Small intestine (tissue), 7 donors: Measurements from ENCODE around the gene ZFPM1. TPM values are rescaled to one million over a fixed set of nuclear protein-coding genes. Genes with fewer than 3 reads are reported as not detected.
A peak's percentile ranks its signal among the peaks of the same experiment; 100 is the strongest.

Experiments used
- DNase-seq, 2 donors: peaks; one replicate each; pipeline versions ENCODE4 v3.0.0 to v3.0.0-alpha.2; 2013
- FAIRE-seq: peaks from 2 replicates; lab custom pipeline; 2012; peaks lifted over from hg19 to GRCh38; lab: Jason Lieb, UNC
- H3K27ac ChIP-seq, 3 donors: one replicate each; pipeline ENCODE4 v1.5.1; 2013; ENCODE audit warnings: low read length in 2 of 3, mild to moderate bottlenecking in 2 of 3, control low read depth in 1 of 3, inconsistent platforms in 1 of 3, low read depth in 1 of 3, moderate library complexity in 1 of 3
- H3K27me3 ChIP-seq, 3 donors: one replicate each; pipeline ENCODE4 v1.6.1; 2013; ENCODE audit warnings: low read length in 3 of 3, inconsistent platforms in 1 of 3; ENCODE audit not compliant: control insufficient read depth in 3 of 3, insufficient read depth in 3 of 3
- H3K36me3 ChIP-seq, 3 donors: one replicate each; pipeline ENCODE4 v1.6.1; 2013; ENCODE audit warnings: low read length in 3 of 3, inconsistent platforms in 1 of 3, low read depth in 1 of 3, mild to moderate bottlenecking in 1 of 3, moderate library complexity in 1 of 3; ENCODE audit not compliant: control insufficient read depth in 3 of 3, insufficient read depth in 2 of 3
- H3K4me1 ChIP-seq, 3 donors: one replicate each; pipeline ENCODE4 v1.6.1; 2013; ENCODE audit warnings: low read length in 2 of 3, inconsistent platforms in 1 of 3, low read depth in 1 of 3, mild to moderate bottlenecking in 1 of 3, moderate library complexity in 1 of 3; ENCODE audit not compliant: control insufficient read depth in 3 of 3, insufficient read depth in 2 of 3
- H3K4me3 ChIP-seq, 3 donors: one replicate each; pipeline ENCODE4 v1.5.1; 2013; ENCODE audit warnings: low read length in 3 of 3, control low read depth in 1 of 3, inconsistent platforms in 1 of 3, low read depth in 1 of 3, mild to moderate bottlenecking in 1 of 3, moderate library complexity in 1 of 3
- H3K9me3 ChIP-seq, 2 donors: one replicate each; pipeline ENCODE4 v1.6.1; 2013; ENCODE audit warnings: low read depth in 1 of 2, low read length in 1 of 2; ENCODE audit not compliant: control insufficient read depth in 2 of 2, insufficient read depth in 1 of 2
- WGBS, 3 donors: extraction: QIAGEN DNeasy Blood & Tissue Kit; methylation state at CpG; one replicate each; pipeline ENCODE4 v1.1.7; 2013; 5-methylcytosine and 5-hydroxymethylcytosine counted together
- polyA plus RNA-seq, 4 donors: library from polyadenylated mRNA; stranded (reverse) in 3 of 4; unstranded in 1 of 4; fragments of 200-250 nt in 3 of 4; fragments of 120-200 nt in 1 of 4; gene quantifications; one replicate each; pipeline versions ENCODE4 v1.2.1 to v1.2.3, GENCODE V29; 2013
- donor health status: healthy with polysubstance abuse.
- donor health status: control.
- donor health status: control.
- donor health status: Bipolar disorder and iron deficiency.
- donor health status: healthy.

The ZFPM1 gene
- polyA plus RNA-seq, 4 donors = 8.1 to 26.6 (median 12.0) TPM

DNA sequence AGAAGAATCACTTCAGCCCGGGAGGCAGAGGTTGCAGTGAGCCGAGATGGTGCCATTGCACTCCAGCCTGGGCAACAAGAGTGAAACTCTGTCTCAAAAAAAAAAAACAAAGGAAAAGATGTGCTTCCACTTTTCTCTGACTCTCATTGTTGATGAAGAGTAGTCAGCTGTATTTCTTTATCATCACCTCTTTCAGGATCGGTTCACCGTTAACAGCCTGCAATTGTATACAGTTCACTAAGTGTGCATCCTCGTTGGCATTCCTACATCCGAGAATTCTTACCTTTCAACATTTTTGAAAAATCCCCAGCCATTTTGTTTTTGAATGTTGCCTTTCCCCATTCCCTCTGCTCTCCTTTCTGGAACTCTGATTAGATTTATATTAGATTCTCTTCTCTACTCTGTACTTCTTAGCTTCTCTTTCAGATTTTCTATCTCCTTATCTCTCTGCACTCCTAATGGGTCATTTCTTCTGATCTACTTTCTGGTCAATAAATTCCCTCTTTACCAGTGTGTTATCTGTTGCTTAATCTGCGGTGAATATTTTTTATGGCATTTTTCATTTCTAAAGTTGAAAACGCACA is 90.2 kb downstream of the ZFPM1 start:
- WGBS, 3 donors = 80 to 87% (median 85%) methylated on average over 8 of the region's 8 CpGs
- H3K27ac ChIP-seq = no peak overlapping the region
- H3K4me3 ChIP-seq = no peak overlapping the region
- H3K27me3 ChIP-seq = peaks cover 0 to 34% (median 25%) of the 10 kb centered on the region in 3 donors
- H3K4me1 ChIP-seq = peaks cover 0 to 14% (median 3%) of the 10 kb centered on the region in 3 donors
- no peak for FAIRE-seq
- DNase-seq = no peak
- no peaks in the 10 kb centered on the region for H3K36me3 ChIP-seq
- peaks cover 0 to 29% of the 10 kb centered on the region in 2 donors for H3K9me3 ChIP-seq

DNA sequence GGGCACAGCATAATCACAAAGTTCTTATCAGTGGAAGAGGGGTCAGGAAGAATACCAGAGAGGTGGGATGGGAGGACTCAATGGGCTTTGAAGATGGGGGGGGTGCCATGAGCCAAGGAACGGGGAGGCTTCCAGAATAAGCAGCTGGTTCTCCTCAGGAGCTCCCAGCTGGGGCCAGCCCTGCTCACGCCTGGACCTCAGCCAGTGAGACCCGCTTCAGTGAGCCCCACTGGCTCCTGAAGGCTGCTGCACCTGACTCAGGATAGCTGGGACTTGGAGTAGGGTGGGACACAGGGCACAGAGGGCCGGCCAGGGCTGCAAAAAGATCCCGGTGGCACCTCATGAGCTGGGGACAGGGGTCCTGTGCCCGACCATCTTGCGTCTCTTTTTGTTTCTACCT is 92.7 kb downstream of the ZFPM1 start:
- no peak for DNase-seq
- Histone ChIP-seq H3K4me3 (no peak overlapping the region), H3K4me1 (no peaks in the 10 kb centered on the region), H3K9me3 (peaks cover 0 to 29% of the 10 kb centered on the region in 2 donors), H3K27me3 (peaks cover 0 to 13% (median 11%) of the 10 kb centered on the region in 3 donors), H3K27ac (no peak overlapping the region), H3K36me3 (no peaks in the 10 kb centered on the region)
- WGBS, 3 donors = 73 to 88% (median 79%) methylated on average over 7 of the region's 7 CpGs
- no peak for FAIRE-seq

DNA sequence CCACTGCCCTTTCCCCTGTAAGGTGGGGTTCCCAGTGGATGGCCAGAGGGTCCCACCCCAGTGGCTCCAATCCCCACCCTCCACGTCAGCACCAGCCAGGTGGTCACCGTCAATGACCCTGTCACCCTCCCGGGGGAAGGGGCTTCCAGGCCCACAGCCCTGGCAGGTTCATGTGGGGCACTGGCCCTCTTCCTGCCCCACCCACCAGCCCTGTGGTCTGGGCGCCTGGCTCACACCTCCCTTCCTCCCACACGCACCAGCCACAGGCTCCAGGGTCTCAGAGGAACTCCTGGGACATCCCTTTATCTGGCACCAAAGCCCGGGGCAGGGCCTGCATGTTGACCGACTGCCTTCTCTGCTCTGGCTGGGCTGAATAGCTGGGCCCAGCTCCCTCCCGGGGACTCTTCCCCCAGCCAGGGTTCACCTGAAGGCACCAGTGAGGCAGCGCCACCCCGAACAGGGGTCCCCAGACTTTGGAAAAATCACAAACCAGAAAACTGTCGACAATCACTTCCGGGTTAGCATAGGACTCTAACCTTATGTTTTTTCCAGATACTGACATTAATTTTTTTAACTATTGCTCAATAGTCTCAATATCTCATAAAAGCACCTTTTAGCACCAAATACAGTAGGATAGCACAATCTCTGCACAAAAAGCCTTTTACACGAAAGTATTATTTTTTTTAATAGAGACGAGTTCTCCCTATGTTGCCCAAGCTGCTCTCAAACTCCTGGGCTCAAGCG is 95.2 kb downstream of the ZFPM1 start:
- DNase-seq = no peak
- 61 to 69% (median 61%) methylated on average over 15 of the region's 15 CpGs for WGBS, 3 donors
- Histone ChIP-seq H3K4me3 (no peak overlapping the region), H3K27ac (no peak overlapping the region), H3K9me3 (peaks cover 0 to 13% of the 10 kb centered on the region in 2 donors), H3K36me3 (no peaks in the 10 kb centered on the region), H3K27me3 (peaks cover 0 to 18% (median 11%) of the 10 kb centered on the region in 3 donors), H3K4me1 (no peaks in the 10 kb centered on the region)
- no peak for FAIRE-seq

DNA sequence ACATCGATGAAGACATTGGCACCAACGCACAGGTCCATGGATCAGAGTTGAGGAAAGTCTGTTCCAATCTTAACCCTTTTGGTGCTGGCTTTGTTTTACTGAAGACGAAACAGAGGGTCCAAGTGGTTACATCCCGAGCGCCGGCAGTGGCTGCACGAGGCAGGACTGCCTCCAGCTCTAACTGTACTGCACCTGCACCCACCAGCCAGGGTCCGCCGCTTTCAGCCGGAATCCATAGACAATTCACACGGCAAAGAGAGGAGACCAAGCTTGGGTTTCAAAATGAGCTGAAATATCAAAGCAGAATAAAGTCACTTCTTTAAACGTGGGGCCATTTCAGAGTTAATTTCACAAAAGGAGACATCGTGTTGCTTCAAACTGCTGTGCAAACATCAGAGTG is 95.9 kb downstream of the ZFPM1 start:
- Histone ChIP-seq H3K27me3 (peaks cover 0 to 18% (median 11%) of the 10 kb centered on the region in 3 donors), H3K36me3 (no peaks in the 10 kb centered on the region), H3K4me3 (no peak overlapping the region), H3K27ac (no peak overlapping the region), H3K4me1 (no peaks in the 10 kb centered on the region), H3K9me3 (peaks cover 0 to 8% of the 10 kb centered on the region in 2 donors)
- DNase-seq (no peak), FAIRE-seq (no peak)
- WGBS, 3 donors = 60 to 70% (median 67%) methylated on average over 13 of the region's 13 CpGs

DNA sequence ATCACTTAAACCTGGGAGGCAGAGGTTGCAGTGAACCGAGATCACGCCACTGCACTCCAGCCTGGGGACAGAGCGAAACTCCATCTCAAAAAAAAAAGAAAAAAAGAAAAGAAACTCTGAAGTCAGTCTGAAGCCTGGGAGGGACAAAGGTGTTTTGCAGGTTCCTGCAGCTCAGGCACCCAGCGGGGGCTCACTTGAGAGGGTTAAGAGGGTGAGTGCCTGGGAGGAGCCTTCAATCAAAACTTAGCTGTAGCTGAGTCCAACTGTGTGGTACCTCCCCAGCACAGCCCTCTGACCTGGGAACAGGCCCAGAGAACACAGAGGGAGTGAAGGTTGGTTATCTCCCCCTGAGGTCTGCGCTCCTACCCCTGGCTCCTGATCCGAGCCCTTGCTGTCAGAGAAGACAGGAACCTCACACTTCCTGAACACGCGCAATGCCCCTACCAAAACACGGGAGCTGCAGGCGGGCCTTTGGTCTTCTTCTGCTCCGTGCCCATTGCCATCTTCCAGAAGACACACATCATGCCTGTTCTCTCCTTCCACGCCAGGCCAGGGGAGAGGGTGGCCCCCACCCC is 96.7 kb downstream of the ZFPM1 start:
- Histone ChIP-seq H3K36me3 (no peaks in the 10 kb centered on the region), H3K27ac (peak overlapping the region in 1 of 3 donors; percentile 62), H3K27me3 (peaks cover 0 to 18% (median 9%) of the 10 kb centered on the region in 3 donors), H3K4me3 (no peak overlapping the region), H3K4me1 (no peaks in the 10 kb centered on the region), H3K9me3 (peaks cover 0 to under 1% of the 10 kb centered on the region in 2 donors)
- no peak for FAIRE-seq
- DNase-seq = no peak
- WGBS, 3 donors = 56 to 71% (median 58%) methylated on average over 11 to 12 of the region's 12 CpGs

DNA sequence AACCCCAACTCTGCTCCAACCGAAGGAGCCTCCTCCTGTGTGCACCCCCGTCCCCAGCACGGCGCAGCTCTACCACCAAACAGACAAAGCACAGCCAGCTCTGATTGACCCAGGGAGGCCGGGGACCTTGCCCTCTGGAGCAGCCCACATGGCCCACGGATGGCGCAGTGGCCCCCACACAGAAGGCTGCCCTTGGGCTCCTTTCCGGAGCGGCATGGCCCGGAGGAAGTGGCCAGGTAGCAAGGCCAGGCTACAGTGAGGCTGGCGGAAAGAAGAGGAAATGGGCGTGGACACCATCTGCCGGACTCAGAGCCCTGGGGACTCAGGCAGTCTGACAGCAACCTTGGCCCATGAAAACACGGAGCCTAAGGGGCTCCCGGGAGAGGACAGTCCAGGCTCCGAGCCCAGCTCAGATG is 97.2 kb downstream of the ZFPM1 start:
- Histone ChIP-seq H3K27ac (peak overlapping the region in 1 of 3 donors; percentile 62), H3K36me3 (no peaks in the 10 kb centered on the region), H3K4me1 (no peaks in the 10 kb centered on the region), H3K27me3 (peaks cover 0 to 18% (median 9%) of the 10 kb centered on the region in 3 donors), H3K4me3 (no peak overlapping the region), H3K9me3 (no peaks in the 10 kb centered on the region)
- 30 to 40% (median 40%) methylated on average over 16 of the region's 16 CpGs for WGBS, 3 donors
- DNase-seq (peak in 1 of 2 donors; percentile 54), FAIRE-seq (no peak)

DNA sequence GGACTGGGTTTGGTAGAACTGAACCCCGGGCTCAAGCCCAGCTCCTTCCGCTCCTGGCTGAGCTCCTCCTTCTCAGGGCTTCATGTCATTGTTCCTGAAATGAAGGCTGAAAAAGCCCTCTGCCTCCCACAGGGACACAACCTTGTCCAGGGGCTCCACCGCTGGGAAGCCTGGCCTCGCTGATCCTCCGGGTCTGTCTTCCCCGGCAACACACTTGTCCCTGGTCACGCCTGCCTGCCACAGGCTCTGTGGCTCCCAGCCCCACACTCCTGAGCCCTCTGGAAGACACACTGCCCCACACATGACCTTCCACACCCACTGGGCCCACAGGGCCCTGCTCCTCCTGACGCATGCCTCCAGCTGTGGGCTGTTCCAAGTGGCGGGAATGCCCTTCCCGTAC is 99.1 kb downstream of the ZFPM1 start:
- FAIRE-seq = no peak
- H3K27ac ChIP-seq = peak overlapping the region in 1 of 3 donors; percentile 1
- H3K4me3 ChIP-seq = no peak overlapping the region
- H3K9me3 ChIP-seq = peaks cover 0 to 8% of the 10 kb centered on the region in 2 donors
- H3K36me3 ChIP-seq = no peaks in the 10 kb centered on the region
- peaks cover 0 to 8% (median 6%) of the 10 kb centered on the region in 3 donors for H3K27me3 ChIP-seq
- H3K4me1 ChIP-seq = no peaks in the 10 kb centered on the region
- no peak for DNase-seq
- 82 to 91% (median 85%) methylated on average over 10 of the region's 10 CpGs for WGBS, 3 donors

DNA sequence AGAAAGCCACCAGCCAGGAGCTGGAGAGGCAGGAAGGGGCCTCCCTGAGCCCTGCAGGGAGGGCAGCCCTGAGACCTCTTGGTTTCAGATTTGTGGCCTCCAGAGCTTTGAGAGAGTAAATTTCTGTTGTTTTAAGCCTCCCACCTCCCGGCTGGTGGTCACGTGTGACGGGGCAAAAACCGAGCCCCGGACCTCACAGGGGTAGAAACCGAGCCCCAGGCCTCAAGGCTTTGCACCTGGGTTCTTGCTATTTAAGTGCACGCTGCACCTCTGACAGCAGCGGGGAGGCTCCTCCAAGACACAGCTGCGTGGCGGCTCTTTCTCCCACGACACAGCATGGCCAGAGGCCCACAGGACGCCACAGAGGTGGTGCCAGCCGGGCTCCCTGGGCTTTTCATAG is 99.7 kb downstream of the ZFPM1 start:
- peak overlapping the region in 1 of 3 donors; percentile 59 for H3K27ac ChIP-seq
- 70 to 78% (median 73%) methylated on average over 13 of the region's 13 CpGs for WGBS, 3 donors
- no peaks in the 10 kb centered on the region for H3K4me1 ChIP-seq
- peaks cover 0 to 8% of the 10 kb centered on the region in 2 donors for H3K9me3 ChIP-seq
- no peak for FAIRE-seq
- no peak overlapping the region for H3K4me3 ChIP-seq
- DNase-seq = no peak
- peaks cover 0 to 11% (median 5%) of the 10 kb centered on the region in 3 donors for H3K27me3 ChIP-seq
- H3K36me3 ChIP-seq = no peaks in the 10 kb centered on the region
